ENCODE data around the gene IPCEF1. TPM values are rescaled to one million over a fixed set of nuclear protein-coding genes. Genes with fewer than 3 reads are reported as not detected.
A peak's percentile ranks its signal among the peaks of the same experiment; 100 is the strongest.
"Not testable (repeated sequence)": the region's sequence is repeated elsewhere in the genome, so short reads cannot be mapped to it uniquely, and the experiment has no call there.

The IPCEF1 gene
- total RNA-seq, 2 experiments from 2014 or later, result 22.6 to 24.4 TPM

DNA sequence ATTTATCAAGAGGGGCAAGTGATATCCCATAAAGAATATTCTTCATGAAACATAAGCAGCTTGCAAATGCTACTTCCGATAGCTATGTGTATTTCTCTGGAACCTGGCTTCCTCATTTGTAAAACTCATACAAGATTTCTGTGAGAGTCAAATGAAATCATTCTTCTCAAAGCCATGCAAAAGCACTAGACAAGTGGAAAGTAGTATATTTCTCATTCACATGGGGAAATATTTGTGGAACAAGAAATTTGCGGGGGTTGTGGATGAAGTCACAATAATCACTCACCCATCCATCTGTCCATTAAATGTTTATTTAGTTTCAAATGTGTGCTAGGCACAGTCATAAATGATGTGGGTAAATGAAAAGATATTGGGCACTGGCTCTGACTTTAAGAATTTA, 150.5 kb downstream of the IPCEF1 start:
- ATAC-seq (no peak), DNase-seq (no peak)
- Mint-ChIP-seq H3K9me3 (ENCODE audit: insufficient read depth) (peaks cover 3% of the 10 kb centered on the region), H3K36me3 (ENCODE audit: low read depth) (peaks cover 76% of the 10 kb centered on the region), H3K27ac (no peak overlapping the region), H3K27me3 (ENCODE audit: low read depth) (no peaks in the 10 kb centered on the region), H3K4me3 (no peak overlapping the region), H3K4me1 (ENCODE audit: low read depth) (peaks cover 6% of the 10 kb centered on the region)
- CTCF ChIA-PET, result interaction anchor here (1.0 to 1.5 kb wide), 3 partner anchors 9 to 71 kb away, joined by 3 read pairs; no protein-coding TSS in a partner anchor
- POLR2A ChIA-PET, result no interaction called here

DNA sequence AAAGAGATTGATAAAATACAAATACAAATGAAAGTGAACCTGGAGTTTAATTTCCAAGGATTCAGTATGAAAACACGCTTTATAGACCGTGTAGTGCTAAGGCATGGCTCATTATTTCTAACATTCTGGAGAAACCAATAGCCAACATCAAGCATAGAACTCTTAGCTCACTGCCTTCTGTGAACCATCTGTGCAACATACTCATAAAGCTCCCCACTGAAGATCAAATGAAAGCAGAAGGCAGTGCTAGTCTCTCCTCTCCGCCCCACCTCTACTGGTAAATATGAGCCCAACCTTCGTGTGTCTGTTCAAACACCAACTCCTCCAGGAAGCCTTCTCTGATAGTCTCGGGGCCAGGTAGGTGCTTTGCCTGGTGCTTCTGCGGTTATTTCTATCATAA, 153.6 kb downstream of the IPCEF1 start:
- no peak overlapping the region for H3K27ac Mint-ChIP-seq
- peaks cover 8% of the 10 kb centered on the region for H3K4me1 Mint-ChIP-seq (ENCODE audit: low read depth)
- H3K36me3 Mint-ChIP-seq (ENCODE audit: low read depth), result peaks cover 84% of the 10 kb centered on the region
- ChIA-PET POLR2A (no interaction called here), CTCF (interaction anchor here (1.1 kb wide), 1 partner anchor 74 kb away, joined by 3 read pairs; no protein-coding TSS in a partner anchor)
- peaks cover 3% of the 10 kb centered on the region for H3K9me3 Mint-ChIP-seq (ENCODE audit: insufficient read depth)
- no peak overlapping the region for H3K4me3 Mint-ChIP-seq
- ATAC-seq, result no peak
- no peaks in the 10 kb centered on the region for H3K27me3 Mint-ChIP-seq (ENCODE audit: low read depth)
- DNase-seq, result no peak

DNA sequence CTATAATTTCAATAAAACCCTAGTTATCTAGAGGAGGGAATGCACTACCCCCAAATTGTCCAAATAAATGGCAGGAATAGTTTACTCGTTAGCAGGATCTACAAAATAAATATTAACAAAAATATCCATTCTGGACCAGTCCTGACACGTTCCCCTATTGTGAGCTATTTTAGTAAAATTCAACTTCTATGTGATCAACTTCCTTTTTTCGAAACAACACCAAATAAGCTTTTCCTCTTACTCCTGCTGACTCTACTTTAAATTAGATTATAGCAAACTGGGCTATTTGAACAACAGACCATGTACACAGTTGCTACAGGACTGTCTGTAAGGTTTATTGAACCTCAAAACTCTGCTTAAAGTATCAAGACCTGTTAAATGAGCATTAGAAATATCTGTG, 154.3 kb downstream of the IPCEF1 start:
- H3K4me3 Mint-ChIP-seq, result no peak overlapping the region
- CTCF ChIA-PET, result interaction anchor here (1.1 kb wide), 2 partner anchors 32 to 74 kb away, joined by 3 to 4 read pairs; no protein-coding TSS in a partner anchor
- H3K9me3 Mint-ChIP-seq (ENCODE audit: insufficient read depth), result peaks cover 3% of the 10 kb centered on the region
- POLR2A ChIA-PET, result no interaction called here
- DNase-seq (no peak), ATAC-seq (no peak)
- H3K27me3 Mint-ChIP-seq (ENCODE audit: low read depth), result no peaks in the 10 kb centered on the region
- H3K36me3 Mint-ChIP-seq (ENCODE audit: low read depth), result peaks cover 82% of the 10 kb centered on the region
- H3K4me1 Mint-ChIP-seq (ENCODE audit: low read depth), result peaks cover 14% of the 10 kb centered on the region
- H3K27ac Mint-ChIP-seq, result no peak overlapping the region

DNA sequence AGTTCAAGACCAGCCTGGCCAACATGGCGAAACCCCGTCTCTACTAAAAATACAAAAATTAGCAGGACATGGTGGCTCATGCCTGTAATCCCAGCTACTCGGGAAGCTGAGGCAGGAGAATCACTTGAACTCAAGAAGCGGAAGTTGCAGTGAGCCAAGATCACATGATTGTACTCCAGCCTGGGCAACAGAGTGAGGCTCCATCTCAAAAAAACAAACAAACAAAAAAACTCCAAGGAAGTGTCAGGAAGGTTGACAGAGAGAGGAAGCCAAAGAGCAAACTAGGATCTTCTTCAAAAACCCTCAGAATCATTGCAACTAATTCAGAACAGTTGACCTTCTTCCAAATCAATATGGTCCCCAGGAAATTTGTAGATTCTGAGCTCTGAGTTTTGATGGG, 154.9 kb downstream of the IPCEF1 start:
- CTCF ChIA-PET, result interaction anchor here (1.1 kb wide), 2 partner anchors 31 to 75 kb away, joined by 3 to 4 read pairs; no protein-coding TSS in a partner anchor
- ATAC-seq; DNase-seq; POLR2A ChIA-PET; H3K4me3 Mint-ChIP-seq; H3K9me3 Mint-ChIP-seq (ENCODE audit: insufficient read depth); H3K27me3 Mint-ChIP-seq (ENCODE audit: low read depth); H3K27ac Mint-ChIP-seq: not testable (repeated sequence)
- peaks cover 78% of the 10 kb centered on the region for H3K36me3 Mint-ChIP-seq (ENCODE audit: low read depth)
- H3K4me1 Mint-ChIP-seq (ENCODE audit: low read depth), result peaks cover 19% of the 10 kb centered on the region

DNA sequence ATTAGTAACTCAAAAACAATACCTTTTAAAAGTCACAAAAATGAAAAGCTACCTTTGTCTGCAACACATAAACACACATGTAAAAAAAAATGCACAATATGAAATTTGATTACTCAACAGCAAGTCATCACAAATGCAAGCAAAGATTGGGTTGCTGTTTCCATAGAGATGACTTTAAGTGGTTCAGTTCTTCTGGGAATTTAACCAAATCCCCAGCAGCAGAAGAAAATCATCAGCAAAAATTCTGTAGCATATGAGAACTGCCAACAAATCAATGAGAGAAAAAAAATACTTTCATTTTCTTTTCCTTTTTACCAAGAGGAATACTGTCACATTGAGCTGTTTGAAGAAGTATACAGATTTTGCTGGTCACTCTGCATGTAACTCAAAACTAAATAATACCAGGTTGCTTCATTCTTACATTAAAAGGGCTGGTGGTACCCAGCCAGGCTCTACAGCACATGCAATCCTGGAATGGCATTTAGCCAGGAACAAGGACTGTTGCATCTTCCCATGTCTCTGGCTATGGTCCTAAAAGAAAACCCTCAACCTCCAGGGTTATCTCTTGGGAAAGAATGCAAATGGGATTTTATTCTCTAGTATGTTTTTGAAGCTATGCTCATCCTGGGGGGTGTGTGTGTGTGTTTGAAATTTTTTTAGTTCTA, 159.3 kb downstream of the IPCEF1 start:
- H3K4me3 Mint-ChIP-seq, result peak overlapping the region; percentile 20
- peaks cover 3% of the 10 kb centered on the region for H3K9me3 Mint-ChIP-seq (ENCODE audit: insufficient read depth)
- H3K27me3 Mint-ChIP-seq (ENCODE audit: low read depth), result no peaks in the 10 kb centered on the region
- no peak overlapping the region for H3K27ac Mint-ChIP-seq
- peaks cover 16% of the 10 kb centered on the region for H3K4me1 Mint-ChIP-seq (ENCODE audit: low read depth)
- POLR2A ChIA-PET, result no interaction called here
- peaks cover 64% of the 10 kb centered on the region for H3K36me3 Mint-ChIP-seq (ENCODE audit: low read depth)
- DNase-seq (no peak), ATAC-seq (no peak)
- CTCF ChIA-PET, result interaction anchor here (0.7 to 2.0 kb wide), 8 partner anchors 12 to 174 kb away, joined by 3 to 8 read pairs (median 4); no protein-coding TSS in a partner anchor

DNA sequence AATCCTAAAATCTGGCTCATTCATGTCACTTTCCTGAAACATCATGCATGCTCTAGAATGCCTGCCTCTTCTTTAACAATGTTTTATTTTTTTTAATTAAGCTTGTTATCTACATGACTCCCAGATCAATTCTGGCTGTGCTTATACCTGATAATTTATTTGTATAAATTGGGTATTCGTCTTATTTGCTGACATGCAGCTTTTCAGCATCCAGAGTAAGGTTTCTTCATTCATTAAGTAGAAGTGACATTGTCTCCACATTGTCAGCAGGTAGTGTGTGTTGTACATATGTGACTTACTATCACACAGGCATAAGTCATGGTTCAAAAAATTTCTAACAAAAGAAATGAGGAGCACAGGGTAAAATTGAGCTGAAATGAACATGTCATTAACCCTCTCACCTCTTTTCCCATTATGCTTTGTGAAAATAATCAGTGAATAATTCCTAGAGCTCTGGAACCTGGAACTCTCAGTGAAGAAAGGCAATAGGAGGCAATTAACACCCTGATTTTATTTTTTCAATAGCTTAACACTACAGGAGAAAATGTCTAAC, 160.2 kb downstream of the IPCEF1 start:
- Mint-ChIP-seq H3K9me3 (ENCODE audit: insufficient read depth) (peaks cover 3% of the 10 kb centered on the region), H3K27me3 (ENCODE audit: low read depth) (no peaks in the 10 kb centered on the region), H3K4me1 (ENCODE audit: low read depth) (peaks cover 16% of the 10 kb centered on the region), H3K36me3 (ENCODE audit: low read depth) (peaks cover 56% of the 10 kb centered on the region), H3K27ac (no peak overlapping the region), H3K4me3 (no peak overlapping the region)
- ChIA-PET CTCF (interaction anchor here (0.7 to 2.0 kb wide), 6 partner anchors 11 to 174 kb away, joined by 4 to 8 read pairs (median 4); no protein-coding TSS in a partner anchor), POLR2A (no interaction called here)
- DNase-seq, result no peak
- no peak for ATAC-seq

DNA sequence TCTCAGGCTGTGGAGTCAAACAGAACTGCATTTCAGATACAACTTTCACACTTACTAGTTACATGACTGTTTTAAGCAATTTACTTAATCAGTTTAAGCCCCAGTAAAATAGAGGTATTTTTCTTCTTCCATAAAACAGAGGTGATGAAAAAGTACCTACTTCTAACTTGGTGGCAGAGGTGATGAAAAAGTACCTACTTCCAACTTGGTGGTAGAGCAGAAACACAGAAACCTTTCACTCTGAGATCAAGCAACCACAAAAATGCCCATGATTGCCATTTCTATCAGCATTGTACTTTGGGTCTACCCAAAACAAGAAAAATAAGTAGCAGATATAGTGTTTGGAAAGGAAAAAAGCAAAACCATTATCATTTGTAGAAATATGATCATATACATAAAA, 168.9 kb downstream of the IPCEF1 start:
- Mint-ChIP-seq H3K27ac (no peak overlapping the region), H3K4me3 (no peak overlapping the region), H3K4me1 (ENCODE audit: low read depth) (peaks cover 4% of the 10 kb centered on the region), H3K27me3 (ENCODE audit: low read depth) (no peaks in the 10 kb centered on the region), H3K36me3 (ENCODE audit: low read depth) (peaks cover 35% of the 10 kb centered on the region), H3K9me3 (ENCODE audit: insufficient read depth) (no peaks in the 10 kb centered on the region)
- DNase-seq, result no peak
- ChIA-PET CTCF (no interaction called here), POLR2A (no interaction called here)
- no peak for ATAC-seq

DNA sequence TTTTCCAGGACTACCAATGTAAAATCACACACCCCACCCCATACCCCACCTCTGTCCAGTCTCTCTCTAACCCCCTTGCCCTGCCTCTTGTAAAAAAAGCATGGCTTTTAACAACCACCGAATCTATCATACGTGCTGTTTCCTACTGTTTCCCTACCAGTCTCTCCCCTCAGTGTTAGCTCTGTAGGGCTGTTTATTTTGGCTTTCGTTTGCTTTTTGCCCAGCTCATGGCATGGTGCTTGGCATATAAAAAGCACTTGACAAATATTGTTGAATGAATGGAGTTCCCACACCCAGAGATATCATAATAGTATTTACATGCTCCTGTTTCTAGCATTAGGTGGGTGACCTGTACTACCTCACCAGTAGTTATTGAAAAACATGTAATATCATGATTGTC, 169.4 kb downstream of the IPCEF1 start:
- Mint-ChIP-seq H3K27me3 (ENCODE audit: low read depth) (no peaks in the 10 kb centered on the region), H3K9me3 (ENCODE audit: insufficient read depth) (no peaks in the 10 kb centered on the region), H3K4me3 (no peak overlapping the region), H3K36me3 (ENCODE audit: low read depth) (peaks cover 36% of the 10 kb centered on the region), H3K4me1 (ENCODE audit: low read depth) (peaks cover 4% of the 10 kb centered on the region), H3K27ac (no peak overlapping the region)
- no peak for ATAC-seq
- CTCF ChIA-PET, result interaction anchor here (1.5 kb wide), 1 partner anchor 33 kb away, joined by 3 read pairs; no protein-coding TSS in a partner anchor
- POLR2A ChIA-PET, result no interaction called here
- DNase-seq, result no peak

DNA sequence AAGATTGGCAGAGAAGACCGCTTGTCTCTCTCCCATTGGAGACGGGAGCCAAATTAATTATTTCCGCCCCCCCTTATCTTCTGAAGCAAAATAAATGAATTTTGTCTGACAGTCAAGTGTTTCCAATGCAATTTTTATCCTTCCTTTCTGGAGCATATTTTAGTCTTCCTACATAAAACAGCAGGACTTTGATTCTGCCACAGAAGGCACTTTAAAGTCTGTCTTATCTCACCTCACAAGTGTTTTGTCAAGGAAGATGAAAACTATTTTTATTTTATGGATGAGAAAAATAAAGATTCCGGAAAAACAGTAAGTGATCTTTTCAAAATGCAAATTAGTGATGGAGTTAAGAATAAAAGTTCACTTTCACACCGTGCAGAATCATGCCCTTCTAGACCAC, 177.2 kb downstream of the IPCEF1 start:
- DNase-seq, result no peak
- CTCF ChIA-PET, result no interaction called here
- H3K27me3 Mint-ChIP-seq (ENCODE audit: low read depth), result no peaks in the 10 kb centered on the region
- POLR2A ChIA-PET, result no interaction called here
- peaks cover 15% of the 10 kb centered on the region for H3K4me1 Mint-ChIP-seq (ENCODE audit: low read depth)
- no peak overlapping the region for H3K4me3 Mint-ChIP-seq
- ATAC-seq, result no peak
- peaks cover 46% of the 10 kb centered on the region for H3K36me3 Mint-ChIP-seq (ENCODE audit: low read depth)
- no peak overlapping the region for H3K27ac Mint-ChIP-seq
- H3K9me3 Mint-ChIP-seq (ENCODE audit: insufficient read depth), result peaks cover 17% of the 10 kb centered on the region

DNA sequence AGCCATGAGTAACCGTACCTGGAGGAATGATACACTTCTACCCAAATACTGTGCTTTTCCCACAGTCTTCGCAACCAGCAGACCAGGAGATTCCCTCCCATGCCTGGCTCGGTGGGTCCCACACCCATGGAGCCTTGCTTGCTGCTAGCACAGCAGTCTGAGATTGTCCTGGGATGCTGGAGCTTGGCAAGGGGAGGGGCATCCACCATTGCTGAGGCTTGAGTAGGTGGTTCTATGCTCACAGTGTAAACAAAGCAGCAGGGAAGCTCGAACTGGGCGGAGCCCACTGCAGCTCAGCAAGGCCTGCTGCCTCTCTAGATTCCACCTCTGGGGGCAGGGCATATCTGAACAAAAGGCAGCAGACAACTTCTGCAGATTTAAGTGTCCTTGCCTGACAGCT, 184.2 kb downstream of the IPCEF1 start:
- H3K27me3 Mint-ChIP-seq (ENCODE audit: low read depth); H3K27ac Mint-ChIP-seq; POLR2A ChIA-PET; DNase-seq; H3K4me3 Mint-ChIP-seq; ATAC-seq: not testable (repeated sequence)
- Mint-ChIP-seq H3K9me3 (ENCODE audit: insufficient read depth) (peaks cover 17% of the 10 kb centered on the region), H3K36me3 (ENCODE audit: low read depth) (peaks cover 66% of the 10 kb centered on the region), H3K4me1 (ENCODE audit: low read depth) (peaks cover 30% of the 10 kb centered on the region)
- CTCF ChIA-PET, result interaction anchor here (0.9 to 2.2 kb wide), 2 partner anchors 94 to 105 kb away, joined by 3 to 12 read pairs; no protein-coding TSS in a partner anchor

DNA sequence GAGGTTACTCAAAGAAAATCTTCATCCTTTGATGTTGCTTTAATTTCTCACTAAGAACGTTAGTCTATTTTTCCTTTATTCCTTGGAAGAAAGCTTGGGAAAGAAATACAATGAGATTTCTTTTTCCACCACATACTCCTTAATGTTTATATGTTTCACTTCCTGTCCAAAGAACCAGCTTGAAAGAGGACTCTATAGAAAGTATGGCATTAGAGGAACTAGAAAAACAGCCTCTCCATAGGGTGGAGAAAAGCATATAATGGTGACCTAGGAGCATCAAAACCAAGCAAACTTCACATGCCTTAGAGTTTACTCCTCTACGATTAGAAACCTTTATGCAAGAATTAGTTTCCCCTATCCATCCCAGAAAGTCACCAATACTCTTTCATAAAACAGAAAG, 186.5 kb downstream of the IPCEF1 start:
- CTCF ChIA-PET, result interaction anchor here (1.1 to 3.1 kb wide), 4 partner anchors 13 to 107 kb away, joined by 4 to 12 read pairs (median 9); no protein-coding TSS in a partner anchor
- H3K36me3 Mint-ChIP-seq (ENCODE audit: low read depth), result peaks cover 65% of the 10 kb centered on the region
- peaks cover 27% of the 10 kb centered on the region for H3K4me1 Mint-ChIP-seq (ENCODE audit: low read depth)

DNA sequence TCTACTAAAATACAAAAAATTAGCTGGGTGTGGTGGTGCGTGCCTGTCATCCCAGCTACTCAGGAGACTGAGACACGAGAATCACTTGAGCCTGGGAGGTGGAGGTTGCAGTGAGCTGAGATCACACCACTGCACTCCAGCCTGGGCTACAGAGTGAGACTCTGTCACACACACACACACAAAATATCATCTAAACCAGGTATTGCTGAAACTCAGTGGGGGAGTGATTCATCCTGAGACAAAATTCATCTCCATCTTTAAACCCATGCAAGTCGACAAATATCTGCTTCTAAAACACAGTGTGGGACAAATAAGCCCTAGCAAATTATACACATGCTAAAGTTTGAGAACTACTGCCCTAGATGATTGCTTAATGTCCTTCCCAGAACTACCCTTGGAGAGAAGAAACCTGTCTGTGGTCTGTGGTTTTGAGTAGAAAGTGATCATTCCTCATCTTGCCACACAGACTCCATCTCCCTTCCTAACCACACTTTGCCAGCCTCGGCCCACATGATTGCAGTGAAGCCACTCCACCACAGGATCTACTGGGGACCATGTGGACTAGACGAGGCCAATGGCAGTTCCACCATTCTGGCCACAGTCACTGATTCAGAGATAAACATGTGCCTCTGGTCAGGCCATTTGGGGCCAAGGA, 187.3 kb downstream of the IPCEF1 start:
- POLR2A ChIA-PET, result no interaction called here

More for the DNA sequence above, 186.5 kb downstream of the IPCEF1 start:
- no peak for DNase-seq
- Mint-ChIP-seq H3K27me3 (ENCODE audit: low read depth) (no peaks in the 10 kb centered on the region), H3K9me3 (ENCODE audit: insufficient read depth) (peaks cover 3% of the 10 kb centered on the region), H3K4me3 (no peak overlapping the region), H3K27ac (no peak overlapping the region)
- ATAC-seq, result no peak
- POLR2A ChIA-PET, result no interaction called here

More for the DNA sequence above, 187.3 kb downstream of the IPCEF1 start:
- H3K36me3 Mint-ChIP-seq (ENCODE audit: low read depth), result peaks cover 59% of the 10 kb centered on the region
- ATAC-seq (peak; percentile 23), DNase-seq (no peak)
- H3K4me1 Mint-ChIP-seq (ENCODE audit: low read depth), result peaks cover 29% of the 10 kb centered on the region
- H3K4me3 Mint-ChIP-seq, result no peak overlapping the region
- CTCF ChIA-PET, result interaction anchor here (2.0 to 3.1 kb wide), 2 partner anchors 12 to 108 kb away, joined by 6 to 12 read pairs; no protein-coding TSS in a partner anchor
- H3K9me3 Mint-ChIP-seq (ENCODE audit: insufficient read depth), result no peaks in the 10 kb centered on the region
- no peaks in the 10 kb centered on the region for H3K27me3 Mint-ChIP-seq (ENCODE audit: low read depth)
- H3K27ac Mint-ChIP-seq, result peak overlapping the region; percentile 45

All from activated CD8-positive, alpha-beta T cell treated with anti-CD3 and anti-CD28 coated beads, Interleukin-2, amount 10 ng/mL, durations not matched to agents 7 days and 5 days (primary cell).